ENCODE measurements around the gene GRAMD2B. TPM values are rescaled to one million over a fixed set of nuclear protein-coding genes. Genes with fewer than 3 reads are reported as not detected.

The GRAMD2B gene
- total and polyA plus RNA-seq, 2 of the 13 experiments (the other 11 are each of a cell fraction or from before 2014, with no cell fraction given) = 8.1 to 10.6 TPM

DNA sequence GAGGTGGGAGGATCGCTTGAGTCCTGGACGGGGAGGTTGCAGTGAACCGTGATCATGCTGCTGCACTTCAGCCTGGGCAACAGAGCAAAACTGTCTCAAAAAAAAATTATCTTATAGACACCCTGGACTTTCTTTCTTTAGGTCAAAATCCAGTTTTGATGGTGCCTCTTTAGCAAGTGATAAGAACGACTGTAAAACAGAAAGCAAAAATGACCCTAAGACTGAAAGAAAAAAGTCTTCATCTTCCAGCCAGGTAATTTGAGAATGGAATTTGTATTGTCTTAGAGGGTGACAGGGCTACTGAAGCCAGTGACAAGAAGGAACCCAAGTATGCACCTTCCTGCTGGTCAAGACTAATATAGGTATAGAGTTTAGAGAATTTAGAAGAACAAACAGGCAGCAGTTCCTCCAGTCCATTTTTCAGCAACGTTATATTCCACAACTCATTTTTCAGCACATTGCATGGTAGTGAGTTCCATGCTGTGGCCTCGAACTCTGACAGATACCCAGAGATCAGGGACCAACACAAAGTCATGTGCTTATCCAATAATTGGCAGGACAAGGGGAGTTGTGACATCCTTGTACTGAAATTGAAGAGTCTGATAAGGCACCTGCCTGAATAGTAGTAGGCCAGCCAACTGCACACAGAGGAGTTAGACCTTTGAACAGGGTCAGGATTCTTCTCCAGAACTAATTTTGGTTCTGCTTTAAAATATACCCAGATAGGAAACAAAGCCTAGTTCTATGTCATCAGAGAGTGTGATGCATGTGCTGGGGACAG, 46.5 kb downstream of the GRAMD2B start:
- CTCF ChIA-PET (ENCODE audit: low intra/inter-chr PET ratio, low total read pairs) = no interaction called here
- DNase-seq (ENCODE audit: low spot score) (peak; percentile 60), FAIRE-seq (peak; percentile 4), ATAC-seq (peak; percentile 55)
- Histone ChIP-seq H3K36me3 (replicated peaks in 1 of 2; ENCODE audit: control insufficient read depth in 1 of 2, insufficient read depth in 2 of 2, low read length in 2 of 2) (peaks cover 0 to 6% of the 10 kb centered on the region in 2 experiments; a peak in 3 of 5 replicates), H4K20me1 (ENCODE audit: insufficient read depth, low read length) (no peaks in the 10 kb centered on the region), H3K4me3 (replicated peaks in 1 of 3; ENCODE audit: insufficient read depth in 1 of 3, low read depth in 2 of 3, low read length in 3 of 3) (no peak overlapping the region), H3K4me2 (ENCODE audit: low read depth, low read length) (no peak overlapping the region), H3K9ac (ENCODE audit: insufficient read depth, low read depth, low read length) (no peak overlapping the region), H3K4me1 (ENCODE audit: insufficient read depth, low read length) (peaks cover 43% of the 10 kb centered on the region), H3K27ac (ENCODE audit: extremely low read length, insufficient read depth, low read length) (no peak overlapping the region), H2AFZ (ENCODE audit: low read length) (no peak overlapping the region), H3K79me2 (ENCODE audit: insufficient read depth, low read length) (no peaks in the 10 kb centered on the region), H3K9me3 (ENCODE audit: low read length) (no peaks in the 10 kb centered on the region), H3K27me3 (ENCODE audit: control insufficient read depth in 1 of 2, insufficient read depth in 2 of 2, low read length in 2 of 2) (no peaks in the 10 kb centered on the region)
- POLR2A ChIA-PET = no interaction called here
- intact Hi-C loops (cut with micrococcal nuclease; ENCODE audit: unreplicated experiment) = loop anchor here (2.0 kb wide), 1 partner anchor 99 kb away; no protein-coding TSS in a partner anchor
- WGBS (ENCODE audit: low lambda C conversion rate) = 82% methylated on average over 6 of the region's 6 CpGs
- no TSS peak for BruUV-seq (replicated peaks)
- in situ Hi-C loops (cut with HindIII; ENCODE audit: extremely low pct_ligation_motif_present, low pct_unique_long_range_greater_than_20kb) = no loop called here
- TF ChIP-seq HNRNPK (IDR thresholded peaks at IDR 0.05; ENCODE audit: low read depth, low read length, poor library complexity, severe bottlenecking) (no peak), ZMYM4 (CRISPR knock-in tag; IDR thresholded peaks at IDR 0.05) (0 out of 2 replicates have a peak, but pooled peaks have one; percentile 22), STAT5B (CRISPR knock-in tag; IDR thresholded peaks at IDR 0.05) (no peak), CEBPG (CRISPR knock-in tag; IDR thresholded peaks at IDR 0.05) (0 out of 2 replicates have a peak, but pooled peaks have one; percentile 38), HOXD1 (CRISPR knock-in tag; IDR thresholded peaks at IDR 0.05) (no peak), FOXM1 (CRISPR knock-in tag; IDR thresholded peaks at IDR 0.05) (no peak), SP1 (IDR thresholded peaks at IDR 0.05) (no peak), SP1 (CRISPR knock-in tag; IDR thresholded peaks at IDR 0.05) (no peak), GZF1 (CRISPR knock-in tag; IDR thresholded peaks at IDR 0.05) (no peak), RFXAP (CRISPR knock-in tag; IDR thresholded peaks at IDR 0.05; ENCODE audit: borderline replicate concordance) (no peak)
- TF ChIP-seq, protein P1, sequence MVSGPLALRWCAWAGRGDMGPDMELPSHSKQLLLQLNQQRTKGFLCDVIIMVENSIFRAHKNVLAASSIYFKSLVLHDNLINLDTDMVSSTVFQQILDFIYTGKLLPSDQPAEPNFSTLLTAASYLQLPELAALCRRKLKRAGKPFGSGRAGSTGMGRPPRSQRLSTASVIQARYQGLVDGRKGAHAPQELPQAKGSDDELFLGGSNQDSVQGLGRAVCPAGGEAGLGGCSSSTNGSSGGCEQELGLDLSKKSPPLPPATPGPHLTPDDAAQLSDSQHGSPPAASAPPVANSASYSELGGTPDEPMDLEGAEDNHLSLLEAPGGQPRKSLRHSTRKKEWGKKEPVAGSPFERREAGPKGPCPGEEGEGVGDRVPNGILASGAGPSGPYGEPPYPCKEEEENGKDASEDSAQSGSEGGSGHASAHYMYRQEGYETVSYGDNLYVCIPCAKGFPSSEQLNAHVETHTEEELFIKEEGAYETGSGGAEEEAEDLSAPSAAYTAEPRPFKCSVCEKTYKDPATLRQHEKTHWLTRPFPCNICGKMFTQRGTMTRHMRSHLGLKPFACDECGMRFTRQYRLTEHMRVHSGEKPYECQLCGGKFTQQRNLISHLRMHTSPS (CRISPR knock-in tag; IDR thresholded peaks at IDR 0.05; ENCODE audit: low read depth) = no peak
- TF ChIP-seq, protein P2, sequence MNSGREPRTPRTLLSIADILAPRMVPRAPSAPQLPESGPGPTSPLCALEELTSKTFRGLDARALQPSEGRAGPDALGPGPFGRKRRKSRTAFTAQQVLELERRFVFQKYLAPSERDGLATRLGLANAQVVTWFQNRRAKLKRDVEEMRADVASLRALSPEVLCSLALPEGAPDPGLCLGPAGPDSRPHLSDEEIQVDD (CRISPR knock-in tag; IDR thresholded peaks at IDR 0.05; ENCODE audit: borderline replicate concordance) = no peak
- TF ChIP-seq, protein P3, sequence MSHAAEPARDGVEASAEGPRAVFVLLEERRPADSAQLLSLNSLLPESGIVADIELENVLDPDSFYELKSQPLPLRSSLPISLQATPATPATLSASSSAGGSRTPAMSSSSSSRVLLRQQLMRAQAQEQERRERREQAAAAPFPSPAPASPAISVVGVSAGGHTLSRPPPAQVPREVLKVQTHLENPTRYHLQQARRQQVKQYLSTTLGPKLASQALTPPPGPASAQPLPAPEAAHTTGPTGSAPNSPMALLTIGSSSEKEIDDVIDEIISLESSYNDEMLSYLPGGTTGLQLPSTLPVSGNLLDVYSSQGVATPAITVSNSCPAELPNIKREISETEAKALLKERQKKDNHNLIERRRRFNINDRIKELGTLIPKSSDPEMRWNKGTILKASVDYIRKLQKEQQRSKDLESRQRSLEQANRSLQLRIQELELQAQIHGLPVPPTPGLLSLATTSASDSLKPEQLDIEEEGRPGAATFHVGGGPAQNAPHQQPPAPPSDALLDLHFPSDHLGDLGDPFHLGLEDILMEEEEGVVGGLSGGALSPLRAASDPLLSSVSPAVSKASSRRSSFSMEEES (CRISPR knock-in tag; IDR thresholded peaks at IDR 0.05) = peak; percentile 41; the same call in 1 of the 2 replicates
- TF ChIP-seq, protein P4, sequence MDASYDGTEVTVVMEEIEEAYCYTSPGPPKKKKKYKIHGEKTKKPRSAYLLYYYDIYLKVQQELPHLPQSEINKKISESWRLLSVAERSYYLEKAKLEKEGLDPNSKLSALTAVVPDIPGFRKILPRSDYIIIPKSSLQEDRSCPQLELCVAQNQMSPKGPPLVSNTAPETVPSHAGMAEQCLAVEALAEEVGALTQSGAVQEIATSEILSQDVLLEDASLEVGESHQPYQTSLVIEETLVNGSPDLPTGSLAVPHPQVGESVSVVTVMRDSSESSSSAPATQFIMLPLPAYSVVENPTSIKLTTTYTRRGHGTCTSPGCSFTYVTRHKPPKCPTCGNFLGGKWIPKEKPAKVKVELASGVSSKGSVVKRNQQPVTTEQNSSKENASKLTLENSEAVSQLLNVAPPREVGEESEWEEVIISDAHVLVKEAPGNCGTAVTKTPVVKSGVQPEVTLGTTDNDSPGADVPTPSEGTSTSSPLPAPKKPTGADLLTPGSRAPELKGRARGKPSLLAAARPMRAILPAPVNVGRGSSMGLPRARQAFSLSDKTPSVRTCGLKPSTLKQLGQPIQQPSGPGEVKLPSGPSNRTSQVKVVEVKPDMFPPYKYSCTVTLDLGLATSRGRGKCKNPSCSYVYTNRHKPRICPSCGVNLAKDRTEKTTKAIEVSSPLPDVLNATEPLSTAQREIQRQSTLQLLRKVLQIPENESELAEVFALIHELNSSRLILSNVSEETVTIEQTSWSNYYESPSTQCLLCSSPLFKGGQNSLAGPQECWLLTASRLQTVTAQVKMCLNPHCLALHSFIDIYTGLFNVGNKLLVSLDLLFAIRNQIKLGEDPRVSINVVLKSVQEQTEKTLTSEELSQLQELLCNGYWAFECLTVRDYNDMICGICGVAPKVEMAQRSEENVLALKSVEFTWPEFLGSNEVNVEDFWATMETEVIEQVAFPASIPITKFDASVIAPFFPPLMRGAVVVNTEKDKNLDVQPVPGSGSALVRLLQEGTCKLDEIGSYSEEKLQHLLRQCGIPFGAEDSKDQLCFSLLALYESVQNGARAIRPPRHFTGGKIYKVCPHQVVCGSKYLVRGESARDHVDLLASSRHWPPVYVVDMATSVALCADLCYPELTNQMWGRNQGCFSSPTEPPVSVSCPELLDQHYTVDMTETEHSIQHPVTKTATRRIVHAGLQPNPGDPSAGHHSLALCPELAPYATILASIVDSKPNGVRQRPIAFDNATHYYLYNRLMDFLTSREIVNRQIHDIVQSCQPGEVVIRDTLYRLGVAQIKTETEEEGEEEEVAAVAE (CRISPR knock-in tag; IDR thresholded peaks at IDR 0.05; ENCODE audit: borderline replicate concordance) = no peak
- TF ChIP-seq, protein P5, sequence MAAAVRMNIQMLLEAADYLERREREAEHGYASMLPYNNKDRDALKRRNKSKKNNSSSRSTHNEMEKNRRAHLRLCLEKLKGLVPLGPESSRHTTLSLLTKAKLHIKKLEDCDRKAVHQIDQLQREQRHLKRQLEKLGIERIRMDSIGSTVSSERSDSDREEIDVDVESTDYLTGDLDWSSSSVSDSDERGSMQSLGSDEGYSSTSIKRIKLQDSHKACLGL (CRISPR knock-in tag; IDR thresholded peaks at IDR 0.05) = no peak

Data from HepG2 (cell line).